SK-N-SH (cell line): ENCODE results near the gene ANO4. TPM values are rescaled to one million over a fixed set of nuclear protein-coding genes. Genes with fewer than 3 reads are reported as not detected.
"Not testable (repeated sequence)": the region's sequence is repeated elsewhere in the genome, so short reads cannot be mapped to it uniquely, and the experiment has no call there.

Experiments
- CTCF ChIA-PET: fragments of 300-600, 350-600 bp; formaldehyde crosslinking; extraction: SDS; loops from one replicate; lab custom pipeline; 2021; lab: Yijun Ruan, JAX
- POLR2A ChIA-PET: fragments of 350-600 bp; sonication (Branson Sonifier 250); formaldehyde crosslinking; extraction: SDS; loops from one replicate; lab custom pipeline; 2020; ENCODE audit warnings: antibody characterized with exemption, inconsistent platforms; lab: Yijun Ruan, JAX
- DNase-seq: peaks from one replicate; pipeline ENCODE4 v3.0.0; 2012
- H2AFZ ChIP-seq: fragments of 200-600 bp; sonication (generic); 2 replicates; pipeline ENCODE4 v1.8.1; 2016; ENCODE audit warnings: antibody characterized with exemption, mild to moderate bottlenecking, low read depth
- H3F3A ChIP-seq: fragments of 200-600 bp; sonication (generic); replicated peaks from 2 replicates; pipeline ENCODE3; 2016; ENCODE audit warnings: antibody characterized with exemption, mild to moderate bottlenecking; ENCODE audit not compliant: insufficient read depth
- H3K27ac ChIP-seq, 2 experiments: fragments of 200-500 bp in 1 of 2; fragments of 200-600 bp in 1 of 2; sonication (Bioruptor generic) in 1 of 2; sonication (generic), shearing (Covaris generic) in 1 of 2; 2 replicates each; pipeline versions ENCODE4 v1.5.1 to v1.6.1; 2014 to 2016; ENCODE audit warnings: low read depth in 2 of 2, inconsistent platforms in 1 of 2, low read length in 1 of 2, mild to moderate bottlenecking in 1 of 2, mixed read lengths in 1 of 2
- H3K27me3 ChIP-seq: fragments of 200-600 bp; sonication (generic), shearing (Covaris generic); 2 replicates; pipeline ENCODE4 v1.6.1; 2016; ENCODE audit warnings: mixed run types; ENCODE audit not compliant: insufficient read depth
- H3K36me3 ChIP-seq, 2 experiments: fragments of 200-500 bp in 1 of 2; fragments of 200-600 bp in 1 of 2; sonication (Bioruptor generic) in 1 of 2; sonication (generic) in 1 of 2; replicated peaks in 1 of 2; 2 replicates each; pipeline versions ENCODE3 to v1.5.1; 2014 to 2016; ENCODE audit warnings: low read length in 1 of 2, mild to moderate bottlenecking in 1 of 2; ENCODE audit not compliant: insufficient read depth in 2 of 2, control insufficient read depth in 1 of 2
- H3K4me1 ChIP-seq, 2 experiments: fragments of 200-500 bp in 1 of 2; fragments of 200-600 bp in 1 of 2; sonication (Bioruptor generic) in 1 of 2; sonication (generic), shearing (Covaris generic) in 1 of 2; 2 replicates each; pipeline versions ENCODE4 v1.5.1 to v1.6.1; 2014 to 2016; ENCODE audit warnings: low read depth in 1 of 2, low read length in 1 of 2, mixed run types in 1 of 2; ENCODE audit not compliant: insufficient read depth in 2 of 2, control insufficient read depth in 1 of 2
- H3K4me2 ChIP-seq: fragments of 200-600 bp; sonication (generic), shearing (Covaris generic); 2 replicates; pipeline ENCODE4 v1.6.1; 2017; ENCODE audit warnings: mixed run types
- H3K4me3 ChIP-seq, 2 experiments: fragments of 200-500 bp in 1 of 2; fragments of 200-600 bp in 1 of 2; sonication (Bioruptor generic) in 1 of 2; sonication (generic), shearing (Covaris generic) in 1 of 2; 2 replicates each; pipeline versions ENCODE4 v1.5.1 to v1.8.1; 2014 to 2016; ENCODE audit warnings: low read depth in 2 of 2, inconsistent platforms in 1 of 2, low read length in 1 of 2, mild to moderate bottlenecking in 1 of 2, mixed read lengths in 1 of 2, moderate library complexity in 1 of 2
- H3K79me2 ChIP-seq: fragments of 200-600 bp; sonication (generic); 2 replicates; pipeline ENCODE4 v1.8.1; 2017; ENCODE audit warnings: mild to moderate bottlenecking; ENCODE audit not compliant: insufficient read depth
- H3K9ac ChIP-seq: fragments of 200-600 bp; sonication (generic); 2 replicates; pipeline ENCODE4 v1.6.1; 2017; ENCODE audit warnings: mixed run types
- H3K9me2 ChIP-seq: fragments of 200-600 bp; sonication (generic); 2 replicates; pipeline ENCODE4 v1.6.1; 2017; ENCODE audit warnings: mixed run types
- H3K9me3 ChIP-seq: fragments of 200-600 bp; sonication (generic); 2 replicates; pipeline ENCODE4 v1.6.1; 2017; ENCODE audit warnings: mixed run types, mild to moderate bottlenecking, moderate library complexity
- H4K20me1 ChIP-seq: fragments of 200-600 bp; sonication (generic); 2 replicates; pipeline ENCODE4 v1.6.1; 2017; ENCODE audit warnings: mild to moderate bottlenecking, mixed run types; ENCODE audit not compliant: insufficient read depth
- CHD2 ChIP-seq: fragments of 150-350 bp; IDR thresholded peaks from 2 replicates; pipeline ENCODE4 v1.6.1; 2018; ENCODE audit warnings: low read length; ENCODE audit not compliant: partially characterized antibody
- ELF1 ChIP-seq: IDR thresholded peaks from 2 replicates; pipeline ENCODE4 v1.4.0; 2012
- EP300 ChIP-seq, 2 experiments: IDR thresholded peaks; 2 replicates each; pipeline versions ENCODE4 v1.4.0 to v1.6.1; 2012; ENCODE audit warnings: borderline replicate concordance in 1 of 2, low read depth in 1 of 2, low read length in 1 of 2
- EZH2phosphoT487 ChIP-seq: fragments of 200-600 bp; sonication (generic); IDR thresholded peaks from 2 replicates; pipeline ENCODE4 v1.6.1; 2017; ENCODE audit warnings: low read depth, mixed run types, mild to moderate bottlenecking, antibody characterized with exemption, moderate library complexity, borderline replicate concordance
- FOSL2 ChIP-seq: IDR thresholded peaks from 2 replicates; pipeline ENCODE4 v1.4.0; 2012; ENCODE audit warnings: low read depth, mild to moderate bottlenecking, moderate library complexity, borderline replicate concordance
- FOXJ3 ChIP-seq: sonication (generic); formaldehyde crosslinking; IDR thresholded peaks from 2 replicates; pipeline ENCODE4 v1.5.1; 2020; ENCODE audit warnings: mild to moderate bottlenecking, missing genetic modification reagents
- FOXM1 ChIP-seq: IDR thresholded peaks from 2 replicates; pipeline ENCODE4 v1.4.0; 2012; ENCODE audit warnings: low read depth, mild to moderate bottlenecking
- GABPA ChIP-seq: IDR thresholded peaks from 2 replicates; pipeline ENCODE4 v1.4.0; 2012; ENCODE audit warnings: low read depth, mild to moderate bottlenecking
- GATA2 ChIP-seq: sonication (generic); formaldehyde crosslinking; IDR thresholded peaks from 2 replicates; pipeline ENCODE4 v1.5.0; 2020; ENCODE audit warnings: mild to moderate bottlenecking, missing genetic modification reagents
- IRF3 ChIP-seq: fragments of 150-350 bp; IDR thresholded peaks from 2 replicates; pipeline ENCODE4 v1.6.1; 2016; ENCODE audit warnings: mild to moderate bottlenecking, low read depth, low read length
- MEF2A ChIP-seq: IDR thresholded peaks from 2 replicates; pipeline ENCODE4 v1.4.0; 2012; ENCODE audit warnings: low read depth, borderline replicate concordance
- MXI1 ChIP-seq: IDR thresholded peaks from 2 replicates; pipeline ENCODE4 v1.6.1; 2012; ENCODE audit warnings: mild to moderate bottlenecking, low read depth, low read length, improper control_type of control experiment
- NFIC ChIP-seq: IDR thresholded peaks from 2 replicates; pipeline ENCODE4 v1.4.0; 2012; ENCODE audit warnings: borderline replicate concordance
- NRF1 ChIP-seq: IDR thresholded peaks from 2 replicates; pipeline ENCODE4 v1.6.1; 2012; ENCODE audit warnings: low read depth, mild to moderate bottlenecking, low read length
- RAD21 ChIP-seq: IDR thresholded peaks from 2 replicates; pipeline ENCODE4 v1.6.1; 2012; ENCODE audit warnings: mild to moderate bottlenecking, low read length
- RCOR1 ChIP-seq: fragments of 150-350 bp; IDR thresholded peaks from 2 replicates; pipeline ENCODE4 v1.6.1; 2017; ENCODE audit warnings: antibody characterized with exemption, low read length
- REST ChIP-seq: IDR thresholded peaks from 2 replicates; pipeline ENCODE4 v1.6.1; 2012; ENCODE audit warnings: mild to moderate bottlenecking, low read depth, low read length, moderate library complexity
- RXRA ChIP-seq: IDR thresholded peaks from 2 replicates; pipeline ENCODE4 v1.4.0; 2012; ENCODE audit warnings: low read depth, mild to moderate bottlenecking, borderline replicate concordance
- TCF12 ChIP-seq: IDR thresholded peaks from 2 replicates; pipeline ENCODE4 v1.4.0; 2012
- YY1 ChIP-seq: IDR thresholded peaks from 2 replicates; pipeline ENCODE4 v1.4.0; 2012; ENCODE audit warnings: low read depth, mild to moderate bottlenecking
- WGBS: methylation state at CpG from one replicate; pipeline ENCODE4 v1.1.6; 2017; ENCODE audit warnings: low lambda C conversion rate; 5-methylcytosine and 5-hydroxymethylcytosine counted together
- polyA plus RNA-seq, 3 experiments: library from polyadenylated mRNA; depleted of rRNA; stranded (reverse); fragments of >200 nt; gene quantifications; 2 replicates each; pipeline ENCODE4 v1.2.3, GENCODE V29; 2012

Gene ANO4
- polyA plus RNA-seq, 1 of the 3 experiments (the other 2 are of a cell fraction): 9.4 TPM

- H3K27me3 ChIP-seq: no peaks in the 10 kb centered on the region
- H3K9ac ChIP-seq: no peak overlapping the region
- ChIA-PET POLR2A (no interaction called here), CTCF (no interaction called here)
- H3K4me2 ChIP-seq: no peak overlapping the region
- no peak overlapping the region for H3K27ac ChIP-seq
- 54% methylated on average over 2 of the region's 2 CpGs for WGBS
- no peaks in the 10 kb centered on the region for H3K36me3 ChIP-seq
- H3K9me3 ChIP-seq: no peaks in the 10 kb centered on the region
- DNase-seq: no peak
- H3K4me1 ChIP-seq: 0 out of 4 replicates have a peak, but pooled peaks cover 0 to 3% of the 10 kb centered on the region in 2 experiments
- TF ChIP-seq GATA2 (no peak), FOXJ3 (CRISPR knock-in tag) (no peak), RXRA (no peak), TCF12 (no peak), CHD2 (no peak), YY1 (no peak), NFIC (no peak), FOXM1 (no peak), IRF3 (no peak), RAD21 (no peak), RCOR1 (no peak), EP300 (IDR thresholded peaks at IDR 0.05; ENCODE audit: borderline replicate concordance in 1 of 2, low read depth in 1 of 2, low read length in 1 of 2) (no peak), FOSL2 (no peak), EZH2phosphoT487 (no peak), ELF1 (no peak), MXI1 (no peak), MEF2A (no peak), NRF1 (no peak), REST (no peak), GABPA (no peak)
- H3F3A ChIP-seq: no peaks in the 10 kb centered on the region
- no peaks in the 10 kb centered on the region for H3K9me2 ChIP-seq
- no peak overlapping the region for H3K4me3 ChIP-seq
- no peaks in the 10 kb centered on the region for H4K20me1 ChIP-seq
- H3K79me2 ChIP-seq: no peaks in the 10 kb centered on the region
- no peak overlapping the region for H2AFZ ChIP-seq
Measured at GRCh38 chr12:100932571-100932970, 138.0 kb downstream of the ANO4 start.

GRCh38 chr12:100933531-100933930, 139.0 kb downstream of the ANO4 start:
- POLR2A ChIA-PET, CTCF ChIA-PET: not testable (repeated sequence)

More at GRCh38 chr12:100933531-100933930, 139.0 kb downstream of the ANO4 start:
- not testable (repeated sequence) for H3K27me3 ChIP-seq, H3K27ac ChIP-seq, H3K9me2 ChIP-seq, DNase-seq, H3F3A ChIP-seq, H4K20me1 ChIP-seq, H3K9ac ChIP-seq, H3K4me1 ChIP-seq, H3K36me3 ChIP-seq, H3K4me2 ChIP-seq, H3K79me2 ChIP-seq, H2AFZ ChIP-seq, H3K4me3 ChIP-seq, H3K9me3 ChIP-seq
- WGBS: 75% methylated on average over 1 of the region's 1 CpG
